GM13976 (cell line): ENCODE data around the gene SLC9A8.

Source experiments
- DNase-seq: peaks from one replicate; pipeline ENCODE4 v3.0.0; 2012; ENCODE audit warnings: low spot score
- CTCF ChIP-seq: IDR thresholded peaks from 2 replicates; pipeline ENCODE4 v1.5.1; 2012; ENCODE audit warnings: borderline replicate concordance, mild to moderate bottlenecking; ENCODE audit not compliant: insufficient read depth; ENCODE audit errors: extremely low read depth, missing control alignments, control extremely low read depth
- in situ Hi-C: fragments of 300-500 bp; cut with MboI; formaldehyde crosslinking; loops from one replicate; pipeline ENCODE4 v1.12.0; 2022; ENCODE audit warnings: low sequenced_read_pairs, mixed read lengths, inconsistent platforms; ENCODE audit not compliant: unreplicated experiment

SLC9A8 gene

GRCh38 chr20:49790077-49790798, 22.4 kb upstream of the SLC9A8 start:
- in situ Hi-C loops = no loop called here

GRCh38 chr20:49791165-49791564, 21.5 kb upstream of the SLC9A8 start:
- in situ Hi-C loops = no loop called here
- TF ChIP-seq CTCF = no peak
- no peak for DNase-seq

More at GRCh38 chr20:49790077-49790798, 22.4 kb upstream of the SLC9A8 start:
- DNase-seq = no peak
- no peak for TF ChIP-seq CTCF

- TF ChIP-seq CTCF = no peak
- in situ Hi-C loops = no loop called here
- no peak for DNase-seq
These were observed 20.6 kb upstream of the SLC9A8 start for GRCh38 chr20:49792006-49792405.

GRCh38 chr20:49792611-49793010, 20.0 kb upstream of the SLC9A8 start:
- no peak for DNase-seq
- in situ Hi-C loops = no loop called here
- no peak for TF ChIP-seq CTCF

GRCh38 chr20:49794336-49795134, 18.1 kb upstream of the SLC9A8 start:
- DNase-seq = no peak
- in situ Hi-C loops = no loop called here
- TF ChIP-seq CTCF = no peak

GRCh38 chr20:49795135-49795424, 17.5 kb upstream of the SLC9A8 start:
- DNase-seq = no peak
- no peak for TF ChIP-seq CTCF
- in situ Hi-C loops = no loop called here
